Adrenal gland (tissue), 5 donors: ENCODE results near the gene YJEFN3.
A peak's percentile ranks its signal among the peaks of the same experiment; 100 is the strongest.

Source experiments
- POLR2A ChIP-seq, 2 donors: fragments of 450-650 bp; IDR thresholded peaks; one replicate each; pipeline ENCODE4 v1.6.1; 2017; ENCODE audit warnings: antibody characterized with exemption in 2 of 2, mild to moderate bottlenecking in 2 of 2, moderate library complexity in 1 of 2
- TF ChIP-seq, protein P1 (sequence below), 6 experiments: fragments of 450-650 bp in 4 of 6; fragments of 200-600 bp in 2 of 6; sonication (generic) in 1 of 6; IDR thresholded peaks; 1 replicate in 5 of 6; 2 replicates in 1 of 6; pipeline versions ENCODE4 v1.5.1 to v1.8.0; 2016 to 2021; ENCODE audit warnings: antibody characterized with exemption in 6 of 6, mild to moderate bottlenecking in 2 of 6, moderate library complexity in 1 of 6
- donor health status: DM: no; HTN: no; CAD: no.

DNA sequence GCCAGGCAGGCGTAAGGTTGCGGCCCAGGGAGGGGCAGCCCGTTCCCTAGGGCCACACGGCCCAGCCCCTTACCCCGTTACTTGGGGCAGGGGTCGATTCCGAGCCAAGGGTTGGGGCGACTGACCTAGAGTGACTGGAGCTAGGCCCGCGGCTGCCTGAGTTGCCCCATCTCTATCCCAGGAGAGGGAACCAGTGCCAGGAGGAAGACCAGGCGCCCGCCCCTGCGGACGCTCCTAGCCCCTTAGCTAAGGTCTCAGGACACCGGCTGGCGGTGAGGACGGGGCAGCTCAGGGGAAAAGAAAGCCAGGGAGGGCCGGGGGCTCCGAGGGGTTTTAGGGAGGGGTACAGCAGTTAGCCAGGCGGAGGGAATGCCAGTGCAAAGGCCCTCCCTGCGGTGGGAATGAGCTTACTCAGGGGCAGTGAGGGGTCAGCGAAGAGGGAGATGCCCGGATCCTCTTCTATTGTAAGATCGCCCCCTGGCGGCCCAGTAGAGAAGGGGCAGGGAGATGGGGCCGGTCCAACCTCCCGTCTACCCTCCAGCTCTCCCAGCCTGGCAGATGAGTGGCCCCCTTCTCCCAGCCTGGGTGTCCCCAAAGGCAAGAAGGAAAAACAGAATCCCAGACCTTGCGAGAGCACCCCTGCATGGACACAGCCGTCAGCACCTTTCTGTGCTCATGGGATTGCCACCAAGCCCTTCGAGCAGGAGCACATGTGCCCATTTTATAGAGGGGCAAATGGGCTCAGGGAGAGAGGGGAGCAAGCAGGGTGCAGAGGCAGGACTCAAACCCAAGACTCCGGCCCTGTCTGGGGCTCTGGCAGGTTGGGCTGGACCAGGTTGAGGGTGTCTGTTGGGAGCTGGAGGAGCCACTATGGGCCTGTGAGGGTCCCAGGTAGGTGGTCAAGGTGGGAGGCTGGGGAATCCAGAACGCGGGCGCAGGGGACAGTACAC lies 25.6 kb downstream of the YJEFN3 start:
- TF ChIP-seq, protein P1, sequence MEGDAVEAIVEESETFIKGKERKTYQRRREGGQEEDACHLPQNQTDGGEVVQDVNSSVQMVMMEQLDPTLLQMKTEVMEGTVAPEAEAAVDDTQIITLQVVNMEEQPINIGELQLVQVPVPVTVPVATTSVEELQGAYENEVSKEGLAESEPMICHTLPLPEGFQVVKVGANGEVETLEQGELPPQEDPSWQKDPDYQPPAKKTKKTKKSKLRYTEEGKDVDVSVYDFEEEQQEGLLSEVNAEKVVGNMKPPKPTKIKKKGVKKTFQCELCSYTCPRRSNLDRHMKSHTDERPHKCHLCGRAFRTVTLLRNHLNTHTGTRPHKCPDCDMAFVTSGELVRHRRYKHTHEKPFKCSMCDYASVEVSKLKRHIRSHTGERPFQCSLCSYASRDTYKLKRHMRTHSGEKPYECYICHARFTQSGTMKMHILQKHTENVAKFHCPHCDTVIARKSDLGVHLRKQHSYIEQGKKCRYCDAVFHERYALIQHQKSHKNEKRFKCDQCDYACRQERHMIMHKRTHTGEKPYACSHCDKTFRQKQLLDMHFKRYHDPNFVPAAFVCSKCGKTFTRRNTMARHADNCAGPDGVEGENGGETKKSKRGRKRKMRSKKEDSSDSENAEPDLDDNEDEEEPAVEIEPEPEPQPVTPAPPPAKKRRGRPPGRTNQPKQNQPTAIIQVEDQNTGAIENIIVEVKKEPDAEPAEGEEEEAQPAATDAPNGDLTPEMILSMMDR (IDR thresholded peaks at IDR 0.05) = peak; percentile 21 to 61 (median 51)
- TF ChIP-seq POLR2A (IDR thresholded peaks at IDR 0.05) = no peak
